OCI-LY1 (cell line): Measurements from ENCODE around the gene KLHL26.

Source experiments
- EZH2 ChIP-seq: fragments of 200-600 bp; sonication (generic), shearing (Covaris generic); IDR thresholded peaks from 2 replicates; pipeline ENCODE4 v1.8.0; 2017; ENCODE audit warnings: borderline replicate concordance, mixed run types, mild to moderate bottlenecking, antibody characterized with exemption, low read length, moderate library complexity, mixed read lengths
- TF ChIP-seq, protein P1 (sequence below): fragments of 200-600 bp; sonication (generic), shearing (Covaris generic); IDR thresholded peaks from 2 replicates; pipeline ENCODE4 v1.5.1; 2017; ENCODE audit warnings: mild to moderate bottlenecking, antibody characterized with exemption, low read length, moderate library complexity, mixed read lengths

DNA sequence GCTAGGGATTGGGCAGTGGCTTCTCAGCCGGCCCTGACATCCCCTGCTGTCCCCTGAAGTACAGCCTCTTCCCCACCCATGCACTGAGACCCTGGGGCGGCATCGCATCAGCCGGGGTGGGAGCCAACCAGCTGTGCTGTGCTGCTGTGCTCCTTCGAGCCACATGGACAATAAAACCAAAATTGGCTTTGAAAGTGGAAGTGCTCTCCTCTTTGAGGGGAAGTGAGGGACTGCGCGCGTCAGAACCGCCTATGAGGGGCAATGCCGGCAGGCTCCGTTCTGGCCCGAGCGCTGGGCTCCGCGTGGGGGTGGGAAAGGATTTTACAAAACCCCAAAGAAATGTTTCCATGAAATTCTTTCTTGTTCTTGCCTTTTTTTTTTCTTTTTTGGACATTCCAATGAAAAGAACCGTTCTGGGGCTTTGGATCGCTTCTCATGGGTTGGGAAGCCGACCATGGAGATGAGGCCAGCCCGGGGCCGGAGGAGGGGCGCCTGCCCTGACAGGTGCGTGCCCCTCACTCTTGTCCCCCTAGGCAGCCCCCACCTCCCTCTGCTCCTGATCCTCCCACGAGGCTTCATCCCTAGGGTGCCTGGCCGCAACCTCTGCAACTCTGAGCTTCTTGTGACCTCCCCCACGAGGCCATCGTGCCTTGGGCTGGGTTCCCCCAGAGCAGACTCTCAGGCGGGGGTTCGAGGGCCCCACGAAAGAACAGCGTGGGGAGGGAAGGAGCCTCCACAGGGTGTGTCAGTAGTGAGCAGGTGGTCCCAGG, 22.6 kb downstream of the KLHL26 start:
- TF ChIP-seq, protein P1, sequence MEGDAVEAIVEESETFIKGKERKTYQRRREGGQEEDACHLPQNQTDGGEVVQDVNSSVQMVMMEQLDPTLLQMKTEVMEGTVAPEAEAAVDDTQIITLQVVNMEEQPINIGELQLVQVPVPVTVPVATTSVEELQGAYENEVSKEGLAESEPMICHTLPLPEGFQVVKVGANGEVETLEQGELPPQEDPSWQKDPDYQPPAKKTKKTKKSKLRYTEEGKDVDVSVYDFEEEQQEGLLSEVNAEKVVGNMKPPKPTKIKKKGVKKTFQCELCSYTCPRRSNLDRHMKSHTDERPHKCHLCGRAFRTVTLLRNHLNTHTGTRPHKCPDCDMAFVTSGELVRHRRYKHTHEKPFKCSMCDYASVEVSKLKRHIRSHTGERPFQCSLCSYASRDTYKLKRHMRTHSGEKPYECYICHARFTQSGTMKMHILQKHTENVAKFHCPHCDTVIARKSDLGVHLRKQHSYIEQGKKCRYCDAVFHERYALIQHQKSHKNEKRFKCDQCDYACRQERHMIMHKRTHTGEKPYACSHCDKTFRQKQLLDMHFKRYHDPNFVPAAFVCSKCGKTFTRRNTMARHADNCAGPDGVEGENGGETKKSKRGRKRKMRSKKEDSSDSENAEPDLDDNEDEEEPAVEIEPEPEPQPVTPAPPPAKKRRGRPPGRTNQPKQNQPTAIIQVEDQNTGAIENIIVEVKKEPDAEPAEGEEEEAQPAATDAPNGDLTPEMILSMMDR = no peak
- no peak for TF ChIP-seq EZH2
